ENCODE results near the gene AASDH.

GRCh38 chr4:56288663-56289062 is 98.6 kb downstream of the AASDH start:
- TF ChIP-seq CTCF (IDR thresholded peaks at IDR 0.05; ENCODE audit: low read depth, low read length) (no peak), POLR2A (IDR thresholded peaks at IDR 0.05; ENCODE audit: extremely low read depth, insufficient read length) (no peak), MYC (IDR thresholded peaks at IDR 0.05; ENCODE audit: low read depth, low read length) (no peak), MAX (IDR thresholded peaks at IDR 0.05; ENCODE audit: low read depth, low read length) (no peak)
